ENCODE results near the gene PLCL2.

PLCL2 gene

DNA sequence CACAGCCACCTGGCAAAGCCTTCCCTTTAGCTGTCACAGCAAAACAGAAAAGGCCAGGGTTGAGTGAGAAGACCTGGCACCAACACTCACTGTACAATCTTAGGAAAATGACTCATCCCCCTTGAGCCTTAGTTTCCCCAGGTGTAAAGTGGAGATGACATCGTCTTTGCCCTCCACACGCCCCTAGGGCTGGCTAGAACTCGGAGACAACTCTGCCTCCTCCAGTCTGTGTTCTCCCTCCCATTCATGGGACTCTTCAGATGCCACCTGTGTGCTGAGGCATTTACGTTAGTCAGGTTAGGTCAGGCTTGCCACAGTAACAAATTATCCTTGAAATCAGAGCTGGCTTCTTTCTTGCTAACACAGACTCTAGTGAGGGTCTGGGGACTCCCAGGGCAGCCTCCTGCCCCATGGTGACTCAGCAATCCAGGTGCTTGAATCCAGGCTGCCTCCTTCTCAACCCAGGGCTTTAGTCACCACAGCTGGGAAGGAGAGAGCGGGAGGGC, 252.6 kb downstream of the PLCL2 start:
- Histone ChIP-seq H3K9me3 (ENCODE audit: control insufficient read depth, insufficient read depth, low read length) (no peaks in the 10 kb centered on the region), H4K20me1 (ENCODE audit: control insufficient read depth, insufficient read depth, low read depth, low read length) (no peaks in the 10 kb centered on the region), H3F3A (ENCODE audit: control insufficient read depth, insufficient read depth) (no peaks in the 10 kb centered on the region), H3K4me2 (ENCODE audit: low read length) (no peak overlapping the region), H3K9me2 (replicated peaks; ENCODE audit: control insufficient read depth, low read length) (no peaks in the 10 kb centered on the region), H3K36me3 (ENCODE audit: control insufficient read depth, low read length) (no peaks in the 10 kb centered on the region), H3K4me3 (ENCODE audit: low read length) (no peak overlapping the region), H3K79me2 (ENCODE audit: control insufficient read depth, low read length) (no peaks in the 10 kb centered on the region), H3K27ac (ENCODE audit: low read depth, low read length) (no peak overlapping the region), H3K27me3 (ENCODE audit: control insufficient read depth, low read length) (no peaks in the 10 kb centered on the region), H3K4me1 (ENCODE audit: control insufficient read depth, low read length) (no peaks in the 10 kb centered on the region)
- TF ChIP-seq, protein P1, sequence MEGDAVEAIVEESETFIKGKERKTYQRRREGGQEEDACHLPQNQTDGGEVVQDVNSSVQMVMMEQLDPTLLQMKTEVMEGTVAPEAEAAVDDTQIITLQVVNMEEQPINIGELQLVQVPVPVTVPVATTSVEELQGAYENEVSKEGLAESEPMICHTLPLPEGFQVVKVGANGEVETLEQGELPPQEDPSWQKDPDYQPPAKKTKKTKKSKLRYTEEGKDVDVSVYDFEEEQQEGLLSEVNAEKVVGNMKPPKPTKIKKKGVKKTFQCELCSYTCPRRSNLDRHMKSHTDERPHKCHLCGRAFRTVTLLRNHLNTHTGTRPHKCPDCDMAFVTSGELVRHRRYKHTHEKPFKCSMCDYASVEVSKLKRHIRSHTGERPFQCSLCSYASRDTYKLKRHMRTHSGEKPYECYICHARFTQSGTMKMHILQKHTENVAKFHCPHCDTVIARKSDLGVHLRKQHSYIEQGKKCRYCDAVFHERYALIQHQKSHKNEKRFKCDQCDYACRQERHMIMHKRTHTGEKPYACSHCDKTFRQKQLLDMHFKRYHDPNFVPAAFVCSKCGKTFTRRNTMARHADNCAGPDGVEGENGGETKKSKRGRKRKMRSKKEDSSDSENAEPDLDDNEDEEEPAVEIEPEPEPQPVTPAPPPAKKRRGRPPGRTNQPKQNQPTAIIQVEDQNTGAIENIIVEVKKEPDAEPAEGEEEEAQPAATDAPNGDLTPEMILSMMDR (IDR thresholded peaks at IDR 0.05; ENCODE audit: low read depth, low read length, poor library complexity, severe bottlenecking), result no peak
- no peak for TF ChIP-seq EZH2phosphoT487 (IDR thresholded peaks at IDR 0.05; ENCODE audit: borderline replicate concordance, low read length)

DNA sequence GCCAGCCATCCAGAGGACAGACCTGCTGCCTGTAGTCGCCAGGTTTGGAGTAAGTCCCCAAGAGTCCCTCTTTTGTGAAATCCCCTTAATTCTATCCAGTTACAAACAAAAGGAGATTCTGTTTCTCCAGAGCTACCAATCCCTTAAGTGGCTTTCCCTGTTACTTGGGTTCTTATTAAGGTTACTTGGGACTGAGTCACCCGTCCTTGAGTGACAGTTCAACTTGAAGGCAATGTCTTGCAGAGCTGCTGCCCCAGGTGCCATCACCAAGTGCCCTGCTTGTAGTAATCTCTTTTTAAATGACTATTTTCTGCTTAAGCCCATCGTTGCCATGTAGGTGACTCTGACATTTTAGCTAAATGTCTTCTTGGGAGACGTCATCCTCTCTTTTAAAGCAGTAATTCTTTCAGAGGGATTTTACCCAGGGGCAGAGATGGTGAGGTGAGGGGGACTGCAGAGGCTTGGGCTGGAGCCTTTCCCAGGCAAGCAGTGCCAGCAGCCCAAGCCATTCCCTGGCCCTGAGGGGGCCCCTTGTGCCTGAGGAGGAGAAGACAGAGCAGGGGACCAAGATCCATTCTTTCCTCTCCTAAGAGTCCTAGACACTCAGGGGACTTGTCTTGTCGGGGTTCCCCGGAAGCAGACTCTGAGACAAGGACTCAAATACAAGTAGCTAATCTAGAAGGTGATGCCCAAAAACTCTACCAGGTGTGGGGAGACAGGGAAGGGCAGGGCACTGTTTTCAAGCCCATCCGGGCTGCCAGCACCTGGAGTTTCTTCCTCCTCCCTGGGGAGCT, 253.7 kb downstream of the PLCL2 start:
- Histone ChIP-seq H3K79me2 (ENCODE audit: control insufficient read depth, low read length) (no peaks in the 10 kb centered on the region), H3K9me3 (ENCODE audit: control insufficient read depth, insufficient read depth, low read length) (no peaks in the 10 kb centered on the region), H3K27me3 (ENCODE audit: control insufficient read depth, low read length) (no peaks in the 10 kb centered on the region), H4K20me1 (ENCODE audit: control insufficient read depth, insufficient read depth, low read depth, low read length) (no peaks in the 10 kb centered on the region), H3K4me1 (ENCODE audit: control insufficient read depth, low read length) (no peaks in the 10 kb centered on the region), H3K27ac (ENCODE audit: low read depth, low read length) (no peak overlapping the region), H3K4me2 (ENCODE audit: low read length) (no peak overlapping the region), H3K9me2 (replicated peaks; ENCODE audit: control insufficient read depth, low read length) (no peaks in the 10 kb centered on the region), H3F3A (ENCODE audit: control insufficient read depth, insufficient read depth) (no peaks in the 10 kb centered on the region), H3K4me3 (ENCODE audit: low read length) (no peak overlapping the region), H3K36me3 (ENCODE audit: control insufficient read depth, low read length) (no peaks in the 10 kb centered on the region)
- TF ChIP-seq EZH2phosphoT487 (IDR thresholded peaks at IDR 0.05; ENCODE audit: borderline replicate concordance, low read length), result no peak
- TF ChIP-seq, protein P1 (IDR thresholded peaks at IDR 0.05; ENCODE audit: low read depth, low read length, poor library complexity, severe bottlenecking), result no peak
